Measurements from ENCODE around the gene GPR107.

GPR107 gene

DNA sequence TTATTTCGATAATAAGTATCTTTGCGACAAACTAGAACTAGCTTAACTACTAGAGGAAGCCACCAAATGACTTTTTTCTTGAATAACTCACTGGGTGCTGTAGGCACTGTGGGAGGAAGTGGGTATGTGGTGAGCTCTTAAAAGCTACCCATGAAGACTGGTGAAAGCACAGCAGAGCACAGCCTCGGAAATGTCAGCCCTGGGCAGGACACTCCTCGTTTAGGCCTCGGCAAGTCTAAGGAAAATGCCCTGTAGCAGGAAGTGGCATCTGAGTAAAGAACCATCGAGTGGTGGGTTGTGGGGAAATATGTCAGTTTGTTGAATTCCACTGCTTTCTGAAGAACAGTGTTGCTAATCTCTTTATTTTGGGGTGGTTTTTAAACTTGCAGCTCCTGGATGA lies 74.5 kb downstream of the GPR107 start:
- in situ Hi-C loops (cut with MboI; ENCODE audit: low sequenced_read_pairs): no loop called here

DNA sequence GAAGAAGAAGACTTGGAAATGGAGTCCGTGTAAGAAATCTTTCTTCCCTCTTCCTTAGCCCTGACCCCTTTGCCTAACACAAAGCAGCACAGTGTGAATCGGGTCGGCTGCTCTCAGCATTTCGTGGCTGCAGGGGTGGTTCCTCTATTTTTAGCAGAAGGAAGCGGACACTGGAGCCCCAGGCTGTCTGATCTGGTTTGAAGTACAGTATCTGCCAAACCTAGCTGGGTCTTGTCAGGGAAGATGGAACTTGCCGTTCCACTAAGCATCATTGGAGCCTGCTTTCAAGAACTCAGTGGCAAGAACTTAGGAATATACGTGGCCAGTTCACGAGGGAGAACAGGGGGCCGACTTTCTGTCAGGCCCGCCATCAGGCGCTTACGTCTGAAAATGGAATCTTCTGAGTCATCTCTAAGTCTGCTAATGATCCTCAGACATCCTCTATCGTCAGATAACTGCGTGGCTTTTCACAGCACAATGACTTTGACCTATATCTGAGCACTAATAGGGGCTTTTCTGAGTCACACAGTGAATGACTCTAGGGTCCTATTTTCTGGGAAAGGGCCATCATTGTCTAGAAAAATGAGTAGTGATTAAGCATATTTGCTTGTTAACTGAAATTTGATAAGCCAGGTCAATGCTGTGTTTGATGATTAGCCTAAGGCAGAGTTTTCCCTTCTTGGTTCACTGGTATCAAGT lies 75.2 kb downstream of the GPR107 start:
- in situ Hi-C loops (cut with MboI; ENCODE audit: low sequenced_read_pairs): no loop called here

DNA sequence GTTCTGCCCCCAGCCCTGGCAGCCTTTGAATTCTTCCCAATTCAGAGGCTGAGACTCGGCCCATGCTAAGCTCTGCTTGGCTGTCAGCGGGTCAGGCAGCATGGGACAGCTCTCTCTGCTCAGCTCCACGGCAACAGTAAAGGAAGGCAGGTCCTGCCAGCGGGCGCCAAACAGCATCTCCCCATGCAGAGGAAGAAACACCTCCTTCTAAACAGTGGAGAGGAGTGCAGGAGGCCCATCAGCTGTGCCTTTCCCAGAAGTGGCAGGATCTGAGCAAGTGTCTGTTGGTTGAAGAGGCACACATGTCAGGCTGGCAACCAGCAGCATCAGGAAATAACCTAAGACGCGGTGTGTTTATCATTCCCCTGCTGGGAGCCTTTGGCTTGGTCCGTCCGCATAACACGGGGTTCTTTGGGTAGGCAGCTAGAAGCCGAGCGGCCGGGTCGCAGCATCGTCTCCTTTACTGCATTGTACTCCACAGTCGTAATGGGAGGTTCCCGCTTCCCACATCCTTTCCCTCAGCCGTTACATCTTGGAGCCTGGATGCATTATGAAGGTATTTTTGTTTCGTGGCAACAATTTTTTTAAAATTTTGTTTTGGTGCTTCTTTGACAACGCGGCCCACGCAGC lies 75.8 kb downstream of the GPR107 start:
- in situ Hi-C loops (cut with MboI; ENCODE audit: low sequenced_read_pairs): no loop called here

DNA sequence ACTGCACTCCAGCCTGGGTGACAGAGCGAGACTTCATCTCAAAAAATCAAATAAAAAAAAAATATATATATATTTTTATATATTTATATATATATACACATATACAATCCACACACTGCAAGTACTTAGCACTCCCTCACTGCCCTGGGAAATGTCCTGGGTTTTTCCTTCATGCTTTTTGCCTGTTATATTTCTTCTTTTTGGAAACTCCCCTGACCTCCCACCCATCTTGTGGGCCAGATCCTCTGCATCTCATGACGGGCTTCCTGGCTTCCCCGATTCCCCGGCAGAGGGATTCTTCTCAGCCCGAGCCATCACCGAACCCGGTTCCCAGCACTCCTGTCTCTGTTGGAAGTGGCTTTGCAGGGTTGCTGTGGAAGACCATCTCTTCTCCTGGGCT lies 79.0 kb downstream of the GPR107 start:
- in situ Hi-C loops (cut with MboI; ENCODE audit: low sequenced_read_pairs): no loop called here

DNA sequence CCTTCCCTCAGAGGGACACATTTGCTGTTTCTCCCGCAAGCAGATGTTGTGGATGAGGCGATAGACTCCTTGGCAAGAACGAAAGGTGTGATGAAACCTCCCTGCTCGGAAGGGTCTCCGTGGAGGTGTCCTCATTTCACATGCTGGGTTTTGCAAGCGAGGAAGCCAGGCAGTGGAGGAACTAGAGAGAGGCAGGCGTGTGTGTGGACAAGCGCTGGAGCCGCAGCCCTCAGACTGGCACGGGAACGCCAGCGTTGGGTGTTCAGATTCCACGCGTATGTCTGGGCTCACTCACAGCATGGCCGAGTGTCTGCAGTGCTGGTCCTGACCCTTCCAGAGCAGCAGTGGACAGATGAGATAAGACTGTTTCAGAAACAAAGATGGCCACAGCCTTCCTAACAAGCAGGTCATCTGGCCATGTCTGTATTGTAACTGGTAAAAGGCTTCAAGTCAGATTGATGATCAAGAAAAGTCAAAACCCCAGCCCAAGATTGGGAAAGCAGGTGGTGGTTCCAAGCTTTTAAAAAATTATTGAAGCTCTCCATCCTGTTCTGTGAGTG lies 83.5 kb downstream of the GPR107 start:
- in situ Hi-C loops (cut with MboI; ENCODE audit: low sequenced_read_pairs): no loop called here

DNA sequence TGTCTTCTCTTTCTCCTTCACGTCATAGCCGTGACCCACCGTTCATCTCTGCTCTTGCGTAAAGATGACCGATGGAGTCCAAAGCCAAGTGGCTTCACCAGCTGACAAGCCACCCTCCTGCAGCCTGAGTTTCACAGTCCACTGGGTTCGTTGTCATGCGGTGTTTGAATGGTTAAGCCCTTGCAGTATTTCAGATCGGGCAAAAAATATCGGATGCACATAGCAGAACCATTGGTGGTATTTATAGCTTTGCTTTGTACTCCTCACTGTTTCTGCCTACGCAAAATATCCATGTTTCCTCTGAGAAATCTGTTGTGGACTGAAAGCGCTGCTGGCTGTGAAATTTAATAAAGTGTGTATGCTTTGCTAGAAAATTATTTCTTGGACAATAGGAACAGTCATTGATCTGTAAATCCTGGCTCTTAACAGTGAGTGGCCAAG lies 84.0 kb downstream of the GPR107 start:
- in situ Hi-C loops (cut with MboI; ENCODE audit: low sequenced_read_pairs): no loop called here

DNA sequence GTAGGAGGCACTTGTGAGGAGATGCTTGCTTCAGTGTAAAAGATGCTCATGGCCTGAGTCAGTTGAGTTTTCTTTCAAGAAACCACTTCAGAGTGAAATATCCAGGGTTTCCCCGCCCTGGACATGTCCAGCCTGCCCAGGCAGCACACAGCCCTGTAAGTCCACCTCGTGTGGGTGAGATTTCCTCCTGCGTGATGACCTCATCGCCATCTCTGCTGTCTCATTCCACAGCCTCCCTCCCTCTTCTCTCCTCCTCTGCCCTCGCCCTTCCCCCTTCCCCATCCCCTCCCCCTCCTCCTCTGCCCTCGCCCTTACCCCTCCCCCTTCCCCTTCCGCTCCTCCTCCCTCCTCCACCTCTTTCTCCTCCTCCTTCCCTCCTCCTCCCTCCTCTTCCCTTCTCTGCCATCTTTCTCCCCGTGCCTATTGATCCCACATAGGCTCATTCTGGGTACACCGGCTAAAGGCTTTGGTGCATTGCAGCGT lies 84.5 kb downstream of the GPR107 start:
- in situ Hi-C loops (cut with MboI; ENCODE audit: low sequenced_read_pairs): no loop called here

DNA sequence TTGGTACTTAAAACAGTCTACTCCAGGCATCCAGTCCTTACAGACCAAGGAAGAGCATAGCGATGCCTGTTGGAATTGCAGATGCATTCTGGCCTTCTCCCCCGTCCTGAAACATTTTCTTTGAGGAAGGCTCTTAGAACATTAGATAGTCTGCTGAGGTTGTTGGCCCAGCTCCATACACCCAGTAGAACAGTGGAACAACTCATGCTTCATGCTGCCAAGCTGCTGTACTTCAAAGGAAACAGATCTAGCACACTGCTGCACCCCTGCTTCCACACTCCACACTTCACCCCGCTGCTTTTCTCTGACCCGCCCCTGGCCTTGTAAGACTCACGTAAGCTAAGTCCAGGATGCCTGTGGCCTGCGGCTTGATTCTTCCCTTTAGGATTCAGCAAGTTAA lies 85.1 kb downstream of the GPR107 start:
- in situ Hi-C loops (cut with MboI; ENCODE audit: low sequenced_read_pairs): no loop called here

DNA sequence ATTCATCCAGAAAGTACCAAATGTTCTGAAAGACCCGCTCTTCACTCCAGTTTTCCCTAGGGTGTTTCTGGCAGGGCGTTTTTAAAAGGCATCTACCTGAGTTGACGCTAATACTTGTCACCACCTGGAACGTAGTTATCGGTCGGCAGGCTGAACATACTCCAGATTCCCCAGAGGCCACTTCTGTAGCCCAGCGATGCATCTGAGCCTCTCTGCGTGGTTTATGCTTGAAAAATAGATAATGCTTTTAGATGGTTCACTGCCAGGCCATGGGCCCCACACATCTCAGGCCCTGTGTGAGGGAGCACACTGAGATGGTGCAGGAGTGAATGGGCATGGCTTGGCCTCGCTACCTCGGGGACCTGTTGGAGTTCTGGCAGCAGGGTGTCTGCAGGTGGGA lies 85.5 kb downstream of the GPR107 start:
- in situ Hi-C loops (cut with MboI; ENCODE audit: low sequenced_read_pairs): no loop called here

DNA sequence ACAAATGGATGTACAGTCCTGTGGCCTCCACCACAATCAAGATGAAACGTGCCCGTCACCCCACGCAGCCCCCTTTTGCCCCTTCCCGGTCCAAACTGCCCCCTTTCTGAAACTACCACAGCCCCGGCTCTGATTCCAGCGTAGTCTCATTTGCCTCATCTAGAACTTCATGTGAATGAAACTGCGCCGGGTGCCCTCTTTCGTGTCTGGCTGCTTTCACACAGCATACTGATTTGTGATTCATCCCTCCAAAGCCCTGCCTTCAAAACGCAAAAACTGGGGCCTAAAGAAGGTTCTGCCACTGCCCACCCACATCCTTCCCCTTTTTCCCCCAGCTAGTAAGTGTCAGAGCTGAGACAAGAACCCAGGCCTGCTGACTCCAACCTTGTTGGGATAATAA lies 87.0 kb downstream of the GPR107 start:
- in situ Hi-C loops (cut with MboI; ENCODE audit: low sequenced_read_pairs): no loop called here

DNA sequence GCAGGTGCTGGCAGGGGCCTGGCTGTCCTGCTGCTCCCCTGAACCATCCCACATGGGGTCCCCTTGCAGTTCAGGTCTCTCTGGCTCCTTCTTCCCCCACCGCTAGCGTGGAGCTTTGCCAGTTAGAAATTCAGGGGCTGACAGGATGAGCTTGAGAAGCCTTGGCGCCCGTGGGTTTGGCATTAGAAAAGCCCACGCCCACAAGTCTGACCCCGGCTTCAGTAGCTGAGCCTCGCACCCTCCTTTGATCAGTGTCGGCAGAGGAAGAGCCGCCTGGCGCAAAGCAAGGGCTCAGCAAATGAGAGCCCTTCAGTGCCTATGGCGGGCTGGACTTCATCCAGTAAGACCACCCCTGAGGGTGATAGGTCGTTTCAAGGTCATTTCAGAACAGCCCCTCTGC lies 88.3 kb downstream of the GPR107 start:
- in situ Hi-C loops (cut with MboI; ENCODE audit: low sequenced_read_pairs): no loop called here

DNA sequence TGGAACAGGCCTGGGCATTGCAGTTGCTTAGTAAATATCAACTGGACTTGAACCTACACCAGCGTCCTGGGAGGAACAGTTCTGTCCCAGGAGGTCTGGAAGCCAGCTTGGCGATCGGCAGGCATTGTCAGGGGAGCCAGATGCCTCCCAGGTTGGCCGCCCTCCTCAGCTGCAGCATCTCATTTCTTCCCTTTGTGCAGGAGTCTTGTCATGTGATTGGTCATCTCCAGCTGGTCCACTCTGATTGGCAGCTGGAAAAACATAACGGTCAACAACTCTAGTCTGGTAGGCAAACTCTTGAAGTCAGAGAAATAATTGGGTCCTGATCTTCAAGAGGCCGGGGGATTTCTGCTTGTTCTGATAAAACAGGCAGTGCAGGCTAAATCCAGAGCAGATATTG lies 88.9 kb downstream of the GPR107 start:
- in situ Hi-C loops (cut with MboI; ENCODE audit: low sequenced_read_pairs): no loop called here

DNA sequence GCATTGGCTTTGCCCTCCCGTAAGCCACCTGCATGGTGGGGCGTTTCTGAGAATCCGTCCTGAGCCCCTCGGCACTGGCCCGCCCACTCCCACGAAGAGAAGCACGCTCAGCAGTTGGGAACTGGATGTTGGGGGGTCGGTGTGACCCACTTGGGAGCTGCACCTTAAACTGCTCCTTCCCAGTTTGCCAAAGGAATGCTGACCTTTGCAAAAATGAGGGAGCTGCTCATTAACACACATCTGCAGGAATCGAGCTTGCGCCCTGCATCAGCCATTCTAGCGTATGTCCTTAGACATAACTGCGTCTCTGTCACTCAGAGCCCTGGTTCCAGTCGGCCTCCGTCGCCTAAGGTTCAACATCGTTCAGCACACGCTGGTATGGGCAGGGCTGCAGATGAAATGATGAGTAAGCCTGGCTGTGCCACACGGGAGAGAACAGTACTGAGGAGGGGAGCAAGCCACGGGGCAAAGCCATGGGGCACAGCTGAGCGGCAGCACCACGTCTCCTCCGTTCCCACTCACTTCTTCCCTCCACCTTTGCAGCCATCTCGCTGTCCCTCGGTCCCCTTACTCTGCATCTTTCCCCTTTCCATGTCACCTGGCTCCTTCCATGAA lies 89.7 kb downstream of the GPR107 start:
- in situ Hi-C loops (cut with MboI; ENCODE audit: low sequenced_read_pairs): no loop called here

DNA sequence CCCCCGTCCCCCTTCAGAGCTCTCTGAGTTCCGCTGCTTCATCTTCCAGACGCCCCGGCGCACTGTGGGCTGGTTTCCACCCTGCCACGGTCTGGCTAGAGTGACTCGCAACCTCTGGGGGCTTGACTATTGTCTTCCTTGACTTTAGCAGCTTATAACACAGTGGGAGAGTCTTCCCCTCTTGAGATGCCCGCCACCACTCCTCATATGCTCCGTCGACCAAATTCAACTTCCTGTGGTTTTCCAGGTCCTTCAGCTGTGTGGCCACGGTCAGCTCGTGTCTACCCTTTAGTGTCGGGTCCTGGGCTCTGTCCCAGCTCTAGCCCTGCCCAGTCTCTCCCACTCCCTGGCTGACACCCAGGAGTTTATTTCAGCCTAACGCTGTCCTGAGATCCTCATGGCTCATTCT lies 90.3 kb downstream of the GPR107 start:
- in situ Hi-C loops (cut with MboI; ENCODE audit: low sequenced_read_pairs): no loop called here

DNA sequence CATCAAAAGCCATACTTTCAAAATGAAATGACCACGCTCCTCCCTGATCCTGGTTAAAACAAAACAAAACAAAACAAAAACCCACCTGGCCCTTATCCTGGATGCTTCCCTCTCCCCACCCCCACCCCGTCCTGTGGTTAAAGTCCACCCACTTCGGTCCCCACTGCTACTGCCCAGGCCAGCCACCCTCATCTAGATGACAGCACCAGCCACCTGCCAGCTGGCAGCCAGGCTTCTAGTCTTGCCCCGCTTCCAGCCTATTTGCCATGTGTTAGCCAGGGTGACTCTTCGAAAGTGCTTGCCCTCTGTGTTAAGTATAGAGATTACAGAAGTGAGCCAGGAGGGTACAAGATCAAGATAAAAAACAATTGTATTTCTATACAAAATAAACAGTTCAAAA lies 91.0 kb downstream of the GPR107 start:
- in situ Hi-C loops (cut with MboI; ENCODE audit: low sequenced_read_pairs): no loop called here

DNA sequence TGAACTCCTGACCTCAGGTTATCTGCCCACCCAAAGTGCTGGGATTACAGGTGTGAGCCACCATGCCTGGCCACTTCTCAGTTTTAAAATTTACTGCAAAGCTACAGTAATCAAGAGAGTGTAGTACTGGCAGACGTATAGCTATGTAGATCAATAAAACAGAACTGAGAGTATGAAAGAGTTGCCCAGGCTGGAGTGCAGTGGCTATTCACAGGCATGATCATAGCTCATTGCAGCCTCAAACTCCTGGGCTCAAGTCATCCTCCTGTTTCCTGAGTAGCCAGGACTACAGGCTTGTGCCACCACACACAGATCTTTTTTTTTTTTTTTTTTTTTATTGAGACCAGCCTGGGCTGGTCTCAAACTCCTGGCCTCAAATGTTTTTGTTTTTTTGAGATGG lies 92.0 kb downstream of the GPR107 start:
- in situ Hi-C loops (cut with MboI; ENCODE audit: low sequenced_read_pairs): no loop called here

DNA sequence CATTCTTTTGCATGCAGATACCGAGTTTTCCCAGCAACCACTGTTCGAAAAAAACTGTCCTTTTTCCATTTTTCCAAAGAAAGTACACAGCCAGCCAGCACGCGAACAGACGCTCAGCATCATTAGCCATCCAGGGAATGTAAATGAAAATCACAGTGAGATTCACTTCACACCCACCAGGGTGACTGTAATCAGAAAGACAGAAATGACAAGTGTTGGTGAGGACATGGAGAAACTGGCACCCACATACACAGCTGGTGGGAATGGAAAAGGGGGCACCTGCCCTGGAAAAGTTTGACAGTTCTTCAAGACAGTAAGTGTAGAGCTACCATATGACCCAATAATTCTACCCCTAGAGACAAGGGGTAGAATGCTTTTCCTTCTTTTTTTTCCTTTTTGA lies 93.5 kb downstream of the GPR107 start:
- in situ Hi-C loops (cut with MboI; ENCODE audit: low sequenced_read_pairs): no loop called here

DNA sequence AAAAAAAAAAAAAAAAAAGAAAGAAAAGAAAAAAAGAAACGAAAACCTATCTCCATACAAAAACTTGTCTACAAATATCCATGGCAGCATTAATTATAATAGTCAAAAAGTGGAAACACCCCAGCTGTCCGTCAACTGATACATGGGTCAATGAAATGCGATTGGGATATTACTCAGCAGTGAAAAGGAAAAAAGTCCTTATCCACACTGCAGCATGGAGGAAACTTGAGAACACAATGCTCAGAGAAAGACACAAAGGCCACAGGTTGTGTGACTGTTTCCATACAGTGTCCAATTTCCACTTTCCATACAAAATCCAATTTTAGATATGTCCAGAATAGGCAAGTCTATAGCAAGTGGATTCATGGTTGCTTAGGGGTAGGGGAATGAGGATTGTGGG lies 94.2 kb downstream of the GPR107 start:
- in situ Hi-C loops (cut with MboI; ENCODE audit: low sequenced_read_pairs): no loop called here

DNA sequence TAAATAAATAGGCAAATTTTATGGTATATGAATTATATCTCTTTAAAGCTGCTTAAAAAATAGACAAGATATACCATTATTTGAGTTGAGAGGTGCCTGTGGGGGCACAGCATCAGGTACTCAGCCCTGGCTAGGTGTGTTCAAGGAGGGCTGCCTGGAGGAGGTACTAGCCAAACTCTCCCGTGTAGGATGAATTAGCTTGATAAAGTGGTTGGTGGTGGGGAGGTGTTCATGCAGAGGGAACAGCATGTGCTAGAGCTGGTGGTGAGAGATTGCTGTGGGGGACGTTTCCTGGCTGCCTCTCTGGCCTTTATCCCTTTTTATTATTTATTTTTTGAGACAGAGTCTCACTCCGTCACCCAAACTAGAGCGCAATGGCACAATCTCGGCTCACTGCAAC lies 95.3 kb downstream of the GPR107 start:
- in situ Hi-C loops (cut with MboI; ENCODE audit: low sequenced_read_pairs): no loop called here

DNA sequence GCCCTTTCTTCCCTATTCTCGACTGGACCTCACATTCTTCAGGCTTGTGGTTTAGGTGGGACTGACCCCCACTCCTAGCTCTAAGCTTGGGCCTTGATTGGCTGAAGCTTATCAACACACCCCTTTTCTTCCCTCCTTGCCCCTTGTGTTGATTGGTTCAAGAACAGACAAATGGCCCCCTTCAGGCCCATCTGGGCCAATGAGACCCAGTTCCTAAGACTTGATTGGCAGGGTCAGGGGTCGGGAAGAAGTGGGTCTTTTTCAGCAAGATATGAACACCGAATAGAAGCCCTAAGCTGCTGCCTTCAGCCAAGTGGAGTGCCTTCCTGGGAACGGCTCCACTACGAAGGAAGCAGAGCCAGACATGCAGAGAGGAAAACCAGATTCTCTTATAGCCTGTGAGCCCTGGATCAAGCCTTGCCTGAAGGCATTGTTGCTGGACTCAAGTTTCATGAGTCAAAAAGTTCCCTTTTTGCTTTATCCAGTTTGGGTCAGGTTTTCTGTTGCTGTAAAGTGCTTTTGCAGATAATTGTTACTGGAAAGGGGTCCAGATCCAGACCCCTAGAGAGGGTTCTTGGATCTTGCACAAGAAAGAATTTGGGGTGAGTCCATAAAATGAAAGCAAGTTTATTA lies 96.1 kb downstream of the GPR107 start:
- in situ Hi-C loops (cut with MboI; ENCODE audit: low sequenced_read_pairs): no loop called here

DNA sequence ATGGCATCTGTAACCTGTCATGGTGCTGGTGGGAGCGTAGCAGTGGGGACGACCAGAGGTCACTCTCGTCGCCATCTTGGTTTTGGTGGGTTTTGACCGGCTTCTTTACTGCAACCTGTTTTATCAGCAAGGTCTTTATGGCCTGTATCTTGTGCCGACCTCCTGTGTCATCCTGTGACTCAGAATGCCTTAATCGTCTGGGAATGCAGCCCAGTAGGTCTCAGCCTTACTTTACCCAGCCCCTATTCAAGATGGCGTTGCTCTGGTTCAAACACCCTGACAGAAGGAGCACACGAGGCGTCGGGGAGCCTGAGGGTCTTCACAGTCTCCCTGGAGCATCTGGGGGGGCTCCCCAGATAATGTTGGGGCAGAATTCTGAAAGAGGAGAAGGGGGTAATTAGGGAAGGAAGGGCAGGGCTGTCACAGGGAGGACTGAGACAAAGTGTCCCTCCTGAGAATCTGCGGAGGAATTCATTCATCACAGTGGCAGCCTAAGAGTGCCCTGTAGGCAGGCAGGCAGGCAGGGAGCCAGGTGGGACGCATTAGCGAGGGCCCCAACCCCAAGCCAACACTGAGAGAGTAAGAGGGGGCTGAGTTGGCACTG lies 97.2 kb downstream of the GPR107 start:
- in situ Hi-C loops (cut with MboI; ENCODE audit: low sequenced_read_pairs): no loop called here
